GM12875 (cell line): Measurements from ENCODE around the gene CLIC3.

ENCODE experiments used
- H3K4me3 ChIP-seq: one replicate; pipeline ENCODE4 v1.5.1; 2011; ENCODE audit warnings: low read depth, low read length, control low read depth
- TF ChIP-seq, protein P1 (sequence below): IDR thresholded peaks from 2 replicates; pipeline ENCODE4 v1.5.1; 2011; ENCODE audit warnings: low read depth, mild to moderate bottlenecking, control low read depth, inconsistent platforms, low read length, moderate library complexity, borderline replicate concordance; ENCODE audit not compliant: insufficient read depth

The CLIC3 gene, protein sequence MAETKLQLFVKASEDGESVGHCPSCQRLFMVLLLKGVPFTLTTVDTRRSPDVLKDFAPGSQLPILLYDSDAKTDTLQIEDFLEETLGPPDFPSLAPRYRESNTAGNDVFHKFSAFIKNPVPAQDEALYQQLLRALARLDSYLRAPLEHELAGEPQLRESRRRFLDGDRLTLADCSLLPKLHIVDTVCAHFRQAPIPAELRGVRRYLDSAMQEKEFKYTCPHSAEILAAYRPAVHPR

DNA sequence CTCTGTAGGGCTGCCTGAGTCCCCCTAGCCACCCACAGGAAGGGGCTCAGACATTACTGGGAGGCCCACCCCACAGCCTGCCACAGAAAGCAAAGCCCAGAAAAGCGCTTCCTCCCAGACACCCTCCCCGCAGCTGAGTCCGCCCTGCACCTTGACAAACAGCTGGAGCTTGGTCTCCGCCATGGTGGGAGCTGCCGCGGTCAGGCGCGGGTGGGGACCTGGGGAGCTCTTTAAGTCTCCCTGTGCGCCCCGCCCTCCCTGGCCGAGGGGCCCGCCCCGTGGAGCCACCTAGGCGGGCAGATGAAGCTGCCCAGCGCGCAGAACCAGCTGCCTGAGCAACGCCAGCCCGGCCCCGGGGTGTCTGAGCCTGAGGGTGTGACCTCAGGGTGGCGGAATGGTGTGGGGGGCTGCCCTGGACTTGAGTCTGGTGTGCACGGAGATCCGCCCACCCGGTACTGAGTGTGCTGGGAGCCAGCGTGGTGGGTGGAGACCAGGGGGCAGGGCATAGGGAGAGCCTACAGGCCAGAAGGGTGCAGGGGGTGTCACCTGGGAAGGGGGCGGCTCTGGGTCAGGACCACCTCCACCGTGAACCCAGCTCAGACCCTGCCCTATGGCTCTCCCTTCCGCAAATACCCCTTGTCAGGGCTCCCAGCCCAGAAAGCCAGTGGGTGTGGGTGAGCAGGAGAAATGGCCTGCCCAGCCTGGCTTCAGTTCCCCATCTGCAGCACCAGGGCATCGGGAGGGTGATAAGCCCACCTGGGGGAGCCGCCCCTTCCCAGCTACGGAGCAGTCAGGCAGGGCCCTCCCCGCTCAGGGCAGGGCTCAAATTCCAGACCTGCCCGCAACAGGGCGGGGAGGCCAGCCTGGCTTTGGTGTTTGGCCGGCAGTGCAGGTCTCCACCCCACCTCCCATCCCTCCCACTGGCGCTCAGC is at the start of gene CLIC3:
Gene CLIC3, minus strand, starts transcription at position 208 of the 932 bp plus-strand sequence. Its CDS starts 25 bp downstream, at position 183.
- TF ChIP-seq, protein P1, sequence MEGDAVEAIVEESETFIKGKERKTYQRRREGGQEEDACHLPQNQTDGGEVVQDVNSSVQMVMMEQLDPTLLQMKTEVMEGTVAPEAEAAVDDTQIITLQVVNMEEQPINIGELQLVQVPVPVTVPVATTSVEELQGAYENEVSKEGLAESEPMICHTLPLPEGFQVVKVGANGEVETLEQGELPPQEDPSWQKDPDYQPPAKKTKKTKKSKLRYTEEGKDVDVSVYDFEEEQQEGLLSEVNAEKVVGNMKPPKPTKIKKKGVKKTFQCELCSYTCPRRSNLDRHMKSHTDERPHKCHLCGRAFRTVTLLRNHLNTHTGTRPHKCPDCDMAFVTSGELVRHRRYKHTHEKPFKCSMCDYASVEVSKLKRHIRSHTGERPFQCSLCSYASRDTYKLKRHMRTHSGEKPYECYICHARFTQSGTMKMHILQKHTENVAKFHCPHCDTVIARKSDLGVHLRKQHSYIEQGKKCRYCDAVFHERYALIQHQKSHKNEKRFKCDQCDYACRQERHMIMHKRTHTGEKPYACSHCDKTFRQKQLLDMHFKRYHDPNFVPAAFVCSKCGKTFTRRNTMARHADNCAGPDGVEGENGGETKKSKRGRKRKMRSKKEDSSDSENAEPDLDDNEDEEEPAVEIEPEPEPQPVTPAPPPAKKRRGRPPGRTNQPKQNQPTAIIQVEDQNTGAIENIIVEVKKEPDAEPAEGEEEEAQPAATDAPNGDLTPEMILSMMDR: no peak
- no peak within 1 kb of the TSS for H3K4me3 ChIP-seq

DNA sequence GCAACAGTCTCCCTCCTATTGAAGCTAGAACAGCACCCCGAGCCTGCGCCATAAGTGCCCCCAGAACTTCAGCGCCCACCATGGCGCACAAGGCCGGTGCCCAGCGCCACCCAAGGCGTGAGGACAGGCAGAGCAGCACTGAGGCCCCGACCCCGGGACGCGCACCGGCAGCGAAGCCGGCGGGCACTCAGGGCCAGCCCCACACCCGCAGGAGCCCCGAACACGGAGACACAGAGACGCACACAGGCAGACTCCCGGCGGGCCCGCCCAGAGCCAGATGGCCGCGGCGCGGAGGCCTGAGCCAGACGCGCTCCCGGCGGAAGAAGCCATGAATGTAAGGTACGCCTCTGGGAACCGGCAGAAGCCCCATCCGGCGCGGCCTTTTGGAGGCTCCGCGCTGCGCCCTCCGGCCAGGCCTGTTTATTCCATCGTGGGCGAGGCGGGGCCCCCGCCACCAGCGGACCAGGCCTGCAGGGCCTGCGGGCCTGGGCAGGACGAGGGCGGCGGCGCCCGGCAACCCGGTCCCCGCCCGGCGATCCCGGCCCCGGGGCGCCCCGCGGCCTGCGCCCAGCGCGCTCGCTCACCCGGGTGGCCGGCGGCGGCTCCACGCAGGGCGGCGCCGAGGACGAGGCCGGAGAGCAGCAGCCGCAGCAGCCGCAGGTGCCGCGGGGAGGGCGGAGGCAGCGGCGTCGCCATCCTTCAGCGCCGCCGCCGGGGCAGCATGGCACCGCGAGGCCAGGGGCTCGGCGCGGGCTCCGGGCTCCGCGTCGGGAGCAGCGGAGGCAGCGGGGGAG is 49.1 kb upstream of the CLIC3 start:
- no peak overlapping the region for H3K4me3 ChIP-seq
- TF ChIP-seq, protein P1: no peak

GRCh38 chr9:137044502-137045177 is 48.3 kb upstream of the CLIC3 start:
- TF ChIP-seq, protein P1: no peak

DNA sequence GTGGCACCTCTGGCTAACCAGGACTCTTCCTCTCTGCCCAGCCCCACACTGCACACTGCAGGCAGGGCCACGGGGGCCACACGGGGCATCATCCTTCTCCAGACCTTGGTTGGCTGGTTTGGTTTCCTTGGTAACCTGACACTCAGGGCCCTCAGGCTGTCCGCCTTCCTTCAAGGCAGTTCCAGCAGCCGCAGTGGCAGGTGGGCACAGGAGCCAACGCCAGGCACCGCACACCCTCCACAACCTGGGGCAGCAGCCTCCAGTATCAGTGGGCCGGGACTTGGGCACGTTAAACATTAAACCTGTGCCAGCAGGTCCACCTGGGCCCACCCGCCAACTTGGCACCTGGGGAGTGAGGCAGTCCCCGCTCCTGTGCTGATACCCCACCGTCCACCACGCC is 47.7 kb upstream of the CLIC3 start:
- TF ChIP-seq, protein P1: no peak
- no peak overlapping the region for H3K4me3 ChIP-seq

More at GRCh38 chr9:137044502-137045177, 48.3 kb upstream of the CLIC3 start:
- H3K4me3 ChIP-seq: no peak overlapping the region

- TF ChIP-seq, protein P1: no peak
- H3K4me3 ChIP-seq: no peak overlapping the region
These were observed 46.7 kb upstream of the CLIC3 start for GRCh38 chr9:137042751-137043727.
